ENCODE measurements around the gene TOP3B. TPM values are rescaled to one million over a fixed set of nuclear protein-coding genes. Genes with fewer than 3 reads are reported as not detected.

The TOP3B gene
- polyA plus RNA-seq, 3 donors: 9.0 to 31.9 (median 9.5) TPM

DNA sequence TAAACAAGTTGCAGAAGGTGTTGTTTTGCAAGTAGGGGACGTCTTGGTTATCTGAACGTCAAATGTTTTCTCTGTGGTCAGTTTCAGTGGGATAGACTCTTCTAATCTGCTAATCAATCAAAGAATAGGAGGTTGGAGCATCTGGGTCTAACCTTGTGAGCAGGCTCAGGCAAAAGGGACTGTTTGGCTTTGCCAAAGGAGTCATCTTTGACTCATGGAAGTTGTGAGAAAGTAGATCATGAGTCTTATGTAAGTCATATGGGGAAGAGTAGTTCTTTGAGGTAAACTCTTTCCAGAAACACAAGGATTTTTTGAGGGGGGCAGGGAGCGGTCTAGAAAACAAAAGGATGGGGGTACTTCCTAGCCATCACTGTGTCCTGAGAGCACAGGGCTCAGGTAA lies 27.1 kb upstream of the TOP3B start:
- TF ChIP-seq, protein P1, sequence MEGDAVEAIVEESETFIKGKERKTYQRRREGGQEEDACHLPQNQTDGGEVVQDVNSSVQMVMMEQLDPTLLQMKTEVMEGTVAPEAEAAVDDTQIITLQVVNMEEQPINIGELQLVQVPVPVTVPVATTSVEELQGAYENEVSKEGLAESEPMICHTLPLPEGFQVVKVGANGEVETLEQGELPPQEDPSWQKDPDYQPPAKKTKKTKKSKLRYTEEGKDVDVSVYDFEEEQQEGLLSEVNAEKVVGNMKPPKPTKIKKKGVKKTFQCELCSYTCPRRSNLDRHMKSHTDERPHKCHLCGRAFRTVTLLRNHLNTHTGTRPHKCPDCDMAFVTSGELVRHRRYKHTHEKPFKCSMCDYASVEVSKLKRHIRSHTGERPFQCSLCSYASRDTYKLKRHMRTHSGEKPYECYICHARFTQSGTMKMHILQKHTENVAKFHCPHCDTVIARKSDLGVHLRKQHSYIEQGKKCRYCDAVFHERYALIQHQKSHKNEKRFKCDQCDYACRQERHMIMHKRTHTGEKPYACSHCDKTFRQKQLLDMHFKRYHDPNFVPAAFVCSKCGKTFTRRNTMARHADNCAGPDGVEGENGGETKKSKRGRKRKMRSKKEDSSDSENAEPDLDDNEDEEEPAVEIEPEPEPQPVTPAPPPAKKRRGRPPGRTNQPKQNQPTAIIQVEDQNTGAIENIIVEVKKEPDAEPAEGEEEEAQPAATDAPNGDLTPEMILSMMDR (IDR thresholded peaks at IDR 0.05): no peak
- H3K9me3 ChIP-seq (replicated peaks in 1 of 2; ENCODE audit: control insufficient read depth in 1 of 2, insufficient read depth in 1 of 2, low read length in 2 of 2): no peaks in the 10 kb centered on the region
- H3K4me2 ChIP-seq (replicated peaks; ENCODE audit: extremely low read depth, low read length, poor library complexity, severe bottlenecking): no peak overlapping the region
- Mint-ChIP-seq H3K9me3 (peaks cover 0 to 5% (median 1%) of the 10 kb centered on the region in 7 donors), H3K4me1 (no peaks in the 10 kb centered on the region), H3K27ac (no peak overlapping the region), H3K4me3 (peak overlapping the region in 1 of 2 donors; percentile 8), H3K36me3 (no peaks in the 10 kb centered on the region), H3K27me3 (ENCODE audit: low read depth in 3 of 3) (peaks cover 5 to 10% (median 8%) of the 10 kb centered on the region in 3 donors)
- H3K36me3 ChIP-seq (replicated peaks in 1 of 2; ENCODE audit: control insufficient read depth in 1 of 2, insufficient read depth in 2 of 2, low read length in 2 of 2): no peaks in the 10 kb centered on the region
- no peaks in the 10 kb centered on the region for H3K4me1 ChIP-seq (ENCODE audit: control insufficient read depth in 1 of 2, insufficient read depth in 2 of 2, low read length in 2 of 2)
- H3K79me2 ChIP-seq (ENCODE audit: insufficient read depth, low read length): no peaks in the 10 kb centered on the region
- intact Hi-C loops (cut with micrococcal nuclease): no loop called here
- no peak overlapping the region for H3K9ac ChIP-seq (ENCODE audit: insufficient read depth, low read length, poor library complexity, severe bottlenecking)
- H4K20me1 ChIP-seq (ENCODE audit: insufficient read depth, low read length): no peaks in the 10 kb centered on the region
- WGBS (ENCODE audit: insufficient coverage): 100% methylated on average over 1 of the region's 3 CpGs
- no peak overlapping the region for H3K4me3 ChIP-seq (replicated peaks in 1 of 3; ENCODE audit: low read depth in 2 of 3, low read length in 3 of 3)
- no peak for DNase-seq
- no peaks in the 10 kb centered on the region for H3K27me3 ChIP-seq (ENCODE audit: control insufficient read depth in 2 of 2, insufficient read depth in 2 of 2, low read length in 2 of 2)
- no peak overlapping the region for H3K27ac ChIP-seq (ENCODE audit: low read depth in 1 of 2, low read length in 2 of 2)
- H2AFZ ChIP-seq (ENCODE audit: insufficient read depth, low read depth, low read length, poor library complexity, severe bottlenecking): no peak overlapping the region

DNA sequence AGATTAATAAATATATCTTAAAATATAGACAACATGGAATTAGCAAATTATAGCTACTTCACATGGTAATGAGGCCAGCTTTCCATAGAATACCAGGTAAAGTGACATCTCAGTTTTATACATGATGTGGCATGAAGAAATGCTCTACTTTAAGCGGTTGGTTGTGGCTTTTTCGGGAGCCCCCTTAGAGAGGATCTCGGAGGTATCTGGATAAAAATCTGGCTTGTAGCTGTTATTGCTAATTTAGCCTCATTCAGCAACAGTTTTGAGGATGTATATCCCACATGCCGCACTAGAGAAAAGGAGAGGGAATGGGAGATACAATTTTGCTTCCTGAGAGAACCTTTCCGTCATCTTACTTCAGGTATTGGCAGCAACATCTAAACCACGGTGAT lies 24.0 kb upstream of the TOP3B start:
- no peak overlapping the region for H2AFZ ChIP-seq (ENCODE audit: insufficient read depth, low read depth, low read length, poor library complexity, severe bottlenecking)
- Mint-ChIP-seq H3K27me3 (ENCODE audit: low read depth in 3 of 3) (peaks cover 4 to 9% (median 7%) of the 10 kb centered on the region in 3 donors), H3K4me3 (no peak overlapping the region), H3K36me3 (no peaks in the 10 kb centered on the region), H3K9me3 (peaks cover 0 to 2% (median 0%) of the 10 kb centered on the region in 7 donors), H3K27ac (no peak overlapping the region), H3K4me1 (no peaks in the 10 kb centered on the region)
- no peaks in the 10 kb centered on the region for H3K27me3 ChIP-seq (ENCODE audit: control insufficient read depth in 2 of 2, insufficient read depth in 2 of 2, low read length in 2 of 2)
- H3K27ac ChIP-seq (ENCODE audit: low read depth in 1 of 2, low read length in 2 of 2): no peak overlapping the region
- no peaks in the 10 kb centered on the region for H3K36me3 ChIP-seq (replicated peaks in 1 of 2; ENCODE audit: control insufficient read depth in 1 of 2, insufficient read depth in 2 of 2, low read length in 2 of 2)
- no peak overlapping the region for H3K4me2 ChIP-seq (replicated peaks; ENCODE audit: extremely low read depth, low read length, poor library complexity, severe bottlenecking)
- no peaks in the 10 kb centered on the region for H3K4me1 ChIP-seq (ENCODE audit: control insufficient read depth in 1 of 2, insufficient read depth in 2 of 2, low read length in 2 of 2)
- H3K9ac ChIP-seq (ENCODE audit: insufficient read depth, low read length, poor library complexity, severe bottlenecking): no peak overlapping the region
- TF ChIP-seq, protein P1 (IDR thresholded peaks at IDR 0.05): no peak
- no peak overlapping the region for H3K4me3 ChIP-seq (replicated peaks in 1 of 3; ENCODE audit: low read depth in 2 of 3, low read length in 3 of 3)
- no peaks in the 10 kb centered on the region for H3K9me3 ChIP-seq (replicated peaks in 1 of 2; ENCODE audit: control insufficient read depth in 1 of 2, insufficient read depth in 1 of 2, low read length in 2 of 2)
- DNase-seq: no peak
- 83% methylated on average over 1 of the region's 6 CpGs for WGBS (ENCODE audit: insufficient coverage)
- no peaks in the 10 kb centered on the region for H3K79me2 ChIP-seq (ENCODE audit: insufficient read depth, low read length)
- intact Hi-C loops (cut with micrococcal nuclease): no loop called here
- no peaks in the 10 kb centered on the region for H4K20me1 ChIP-seq (ENCODE audit: insufficient read depth, low read length)
